Renal pelvis (tissue), 12 donors: ENCODE results near the gene WDR86. TPM values are rescaled to one million over a fixed set of nuclear protein-coding genes. Genes with fewer than 3 reads are reported as not detected.

Experiments
- DNase-seq: peaks from one replicate; pipeline ENCODE4 v3.0.0-alpha.2; 2013
- long read RNA-seq, 16 experiments: transcript quantifications; one replicate each; lab custom pipeline, GENCODE V29; 2026
- polyA plus RNA-seq, 3 donors: library from polyadenylated mRNA; unstranded; fragments of 120-200 nt; gene quantifications; one replicate each; pipeline ENCODE4 v1.2.1, GENCODE V29; 2013; ENCODE audit not compliant: insufficient read length in 3 of 3

WDR86 gene, protein sequence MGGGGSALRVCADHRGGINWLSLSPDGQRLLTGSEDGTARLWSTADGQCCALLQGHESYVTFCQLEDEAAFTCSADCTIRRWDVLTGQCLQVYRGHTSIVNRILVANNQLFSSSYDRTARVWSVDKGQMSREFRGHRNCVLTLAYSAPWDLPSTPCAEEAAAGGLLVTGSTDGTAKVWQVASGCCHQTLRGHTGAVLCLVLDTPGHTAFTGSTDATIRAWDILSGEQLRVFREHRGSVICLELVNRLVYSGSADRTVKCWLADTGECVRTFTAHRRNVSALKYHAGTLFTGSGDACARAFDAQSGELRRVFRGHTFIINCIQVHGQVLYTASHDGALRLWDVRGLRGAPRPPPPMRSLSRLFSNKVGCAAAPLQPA
- 10 to 100 TPM; 34.9 to 49.6 (median 49.5) TPM for polyA plus RNA-seq
- long read RNA-seq, donor 1, transcript WDR86-205 (2 exons, 1,057 nt): major isoform, 5 of 15 reads
- long read RNA-seq, donor 1, partial matches to known transcripts: 5 of 15 reads
- long read RNA-seq, donor 1, other reads (novel, unspliced or antisense): 0 of 15 reads
- long read RNA-seq, donor 2, transcript WDR86-205 (2 exons, 1,057 nt): major isoform, 5 of 10 reads
- long read RNA-seq, donor 2, partial matches to known transcripts: 0 of 10 reads
- long read RNA-seq, donor 2, other reads (novel, unspliced or antisense): 0 of 10 reads
- long read RNA-seq, donor 3, partial matches to known transcripts: 0 of 5 reads
- long read RNA-seq, donor 3, other reads (novel, unspliced or antisense): 0 of 5 reads
- long read RNA-seq, donor 4, transcript WDR86-201 (6 exons, 2,023 nt): major isoform, 6 of 14 reads
- long read RNA-seq, donor 4, partial matches to known transcripts: 0 of 14 reads
- long read RNA-seq, donor 4, other reads (novel, unspliced or antisense): 0 of 14 reads
- long read RNA-seq, donor 5, partial matches to known transcripts: 0 of 6 reads
- long read RNA-seq, donor 5, other reads (novel, unspliced or antisense): 0 of 6 reads
- long read RNA-seq, donor 6, partial matches to known transcripts: 0 of 6 reads
- long read RNA-seq, donor 6, other reads (novel, unspliced or antisense): 0 of 6 reads
- long read RNA-seq, donor 7, transcript WDR86-201 (6 exons, 2,023 nt): major isoform, 8 of 15 reads
- long read RNA-seq, donor 7, partial matches to known transcripts: 0 of 15 reads
- long read RNA-seq, donor 7, other reads (novel, unspliced or antisense): 0 of 15 reads
- long read RNA-seq, donor 8, partial matches to known transcripts: 30 of 32 reads
- long read RNA-seq, donor 8, other reads (novel, unspliced or antisense): 0 of 32 reads
- long read RNA-seq, donor 9, transcript WDR86-205 (2 exons, 1,057 nt): major isoform, 5 of 9 reads
- long read RNA-seq, donor 9, partial matches to known transcripts: 0 of 9 reads
- long read RNA-seq, donor 9, other reads (novel, unspliced or antisense): 0 of 9 reads
- long read RNA-seq, donor 10, transcript WDR86-205 (2 exons, 1,057 nt): major isoform, 5 of 9 reads
- long read RNA-seq, donor 10, partial matches to known transcripts: 0 of 9 reads
- long read RNA-seq, donor 10, other reads (novel, unspliced or antisense): 0 of 9 reads
- long read RNA-seq, donor 11, transcript WDR86-201 (6 exons, 2,023 nt): major isoform, 5 of 8 reads
- long read RNA-seq, donor 11, partial matches to known transcripts: 0 of 8 reads
- long read RNA-seq, donor 11, other reads (novel, unspliced or antisense): 0 of 8 reads
- long read RNA-seq, donor 12, transcript WDR86-201 (6 exons, 2,023 nt): major isoform, 11 of 13 reads
- long read RNA-seq, donor 12, partial matches to known transcripts: 0 of 13 reads
- long read RNA-seq, donor 12, other reads (novel, unspliced or antisense): 0 of 13 reads
- long read RNA-seq, donor 13, partial matches to known transcripts: 0 of 2 reads
- long read RNA-seq, donor 13, other reads (novel, unspliced or antisense): 0 of 2 reads
- long read RNA-seq, donor 14, transcript WDR86-205 (2 exons, 1,057 nt): minor isoform, 8 of 31 reads
- long read RNA-seq, donor 14, transcript WDR86-201 (6 exons, 2,023 nt): major isoform, 12 of 31 reads
- long read RNA-seq, donor 14, partial matches to known transcripts: 8 of 31 reads
- long read RNA-seq, donor 14, other reads (novel, unspliced or antisense): 0 of 31 reads
- long read RNA-seq, donor 15, transcript WDR86-205 (2 exons, 1,057 nt): major isoform, 5 of 7 reads
- long read RNA-seq, donor 15, partial matches to known transcripts: 0 of 7 reads
- long read RNA-seq, donor 15, other reads (novel, unspliced or antisense): 0 of 7 reads
- long read RNA-seq, donor 16, transcript WDR86-201 (6 exons, 2,023 nt): major isoform, 7 of 19 reads
- long read RNA-seq, donor 16, partial matches to known transcripts: 7 of 19 reads
- long read RNA-seq, donor 16, other reads (novel, unspliced or antisense): 0 of 19 reads

DNA sequence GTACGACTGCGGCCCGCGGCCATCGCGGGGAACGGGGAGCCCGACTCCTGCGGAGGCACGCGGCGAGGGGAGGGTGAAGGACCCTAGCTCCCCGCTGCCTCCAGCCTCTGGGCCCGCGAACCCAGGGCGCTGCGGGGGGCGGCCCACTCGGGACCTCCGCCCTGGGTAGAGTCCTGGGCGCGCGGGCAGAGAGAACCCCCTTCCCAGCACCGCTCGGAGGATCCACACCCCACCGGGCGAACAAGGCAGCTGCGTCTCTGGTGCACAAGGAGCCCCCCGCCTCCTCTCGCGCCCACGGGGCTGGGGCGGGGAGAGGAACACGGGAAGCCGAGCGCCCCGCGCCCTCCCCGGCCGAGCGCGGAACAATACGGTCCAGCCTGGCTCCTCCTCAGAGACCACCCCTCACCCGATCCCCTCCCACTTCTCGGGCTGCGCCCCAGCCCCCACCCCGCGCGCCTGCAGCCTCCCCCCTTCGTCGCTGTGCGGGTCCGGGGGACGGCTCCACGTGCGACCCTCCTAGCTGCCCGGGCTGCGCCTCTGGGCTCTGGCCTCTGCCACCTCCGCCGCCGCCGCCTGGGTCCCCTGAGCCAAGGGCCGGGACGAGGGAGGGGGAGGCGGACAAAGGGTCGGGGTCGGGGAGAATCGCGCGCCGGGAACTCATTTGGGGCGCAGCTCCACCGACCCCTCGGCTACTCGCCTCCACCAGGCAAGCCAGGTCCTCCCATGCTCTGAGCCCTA is at the start of gene WDR86:
TSS of gene WDR86 (minus strand) at position 372 of the 738 bp plus-strand sequence. CDS start 449 bp downstream, outside the sequence.
- peak; percentile 80 for DNase-seq

DNA sequence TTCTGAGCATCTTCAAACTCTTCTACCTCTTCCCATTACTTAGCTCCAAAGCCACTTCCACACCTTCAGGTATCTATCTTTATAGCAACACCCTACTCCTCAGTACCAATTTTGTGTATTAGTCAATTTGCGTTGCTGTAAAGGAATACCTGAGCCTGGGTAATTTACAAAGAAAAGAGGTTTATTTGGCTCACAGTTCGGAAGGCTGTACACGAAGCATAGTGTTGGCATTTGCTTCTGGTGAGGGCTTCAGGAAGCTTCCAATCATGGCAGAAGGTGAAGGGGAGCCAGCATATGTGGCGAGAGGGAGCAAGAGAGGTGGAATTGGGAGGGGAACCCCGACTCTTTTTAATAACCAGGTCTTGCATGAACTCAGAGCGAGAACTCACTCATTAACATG is 47.7 kb upstream of the WDR86 start:
- DNase-seq: no peak

DNA sequence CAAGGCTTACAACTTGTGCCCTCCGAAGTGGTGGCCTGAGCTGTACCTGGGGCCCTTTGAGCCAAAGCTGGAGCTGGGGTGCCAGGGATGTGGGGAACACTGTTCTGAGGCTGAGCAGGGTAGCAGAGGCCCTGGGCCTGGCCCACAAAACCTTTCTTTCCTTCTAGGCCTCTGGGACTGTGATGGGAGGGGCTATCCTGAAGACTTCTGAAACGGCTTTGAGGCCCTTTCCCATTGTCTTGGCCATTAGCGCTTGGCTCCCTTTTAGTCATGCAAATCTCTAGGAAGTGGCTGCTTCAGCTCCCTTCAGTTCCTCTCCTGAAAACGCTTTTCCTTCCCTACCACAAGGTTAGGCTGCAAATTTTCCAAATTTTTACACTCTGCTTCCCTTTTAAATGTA is 46.9 kb upstream of the WDR86 start:
- no peak for DNase-seq

DNA sequence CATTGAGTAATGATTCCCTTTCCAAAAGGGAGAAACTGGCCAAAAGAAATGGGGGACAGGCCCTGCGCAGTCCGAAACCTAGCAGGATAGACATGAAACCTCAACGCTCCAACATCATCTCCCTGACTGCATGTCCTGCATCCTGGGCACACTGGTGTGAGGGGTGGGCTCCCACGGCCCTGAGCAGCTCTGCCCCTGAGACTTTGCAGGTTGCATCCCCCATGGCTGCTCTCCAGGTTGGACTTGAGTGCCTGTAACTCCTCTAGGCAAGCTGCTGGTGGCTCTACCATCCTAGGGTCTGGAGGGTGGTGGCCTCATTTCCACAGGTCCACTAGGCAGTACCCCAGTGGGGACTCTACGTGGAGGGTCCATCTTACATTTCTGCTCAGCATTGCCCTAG is 46.4 kb upstream of the WDR86 start:
- no peak for DNase-seq

DNA sequence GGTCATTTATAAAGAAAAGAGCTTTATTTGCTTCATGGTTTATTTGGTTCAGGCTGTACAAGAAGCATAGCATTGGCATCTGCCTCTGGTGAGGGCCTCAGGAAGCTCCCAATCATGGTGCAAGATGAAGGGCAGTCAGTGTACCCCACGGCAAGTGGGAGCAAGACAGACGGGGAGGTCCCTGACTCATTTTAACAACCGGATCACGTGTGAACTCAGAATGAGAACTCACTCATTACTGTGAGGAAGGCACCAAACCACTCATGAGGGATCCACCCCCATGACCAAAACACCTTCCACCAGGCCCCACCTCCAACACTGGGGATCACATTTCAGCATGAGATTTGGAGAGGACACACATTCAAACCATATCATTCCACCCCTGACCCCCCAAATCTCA is 45.9 kb upstream of the WDR86 start:
- no peak for DNase-seq

DNA sequence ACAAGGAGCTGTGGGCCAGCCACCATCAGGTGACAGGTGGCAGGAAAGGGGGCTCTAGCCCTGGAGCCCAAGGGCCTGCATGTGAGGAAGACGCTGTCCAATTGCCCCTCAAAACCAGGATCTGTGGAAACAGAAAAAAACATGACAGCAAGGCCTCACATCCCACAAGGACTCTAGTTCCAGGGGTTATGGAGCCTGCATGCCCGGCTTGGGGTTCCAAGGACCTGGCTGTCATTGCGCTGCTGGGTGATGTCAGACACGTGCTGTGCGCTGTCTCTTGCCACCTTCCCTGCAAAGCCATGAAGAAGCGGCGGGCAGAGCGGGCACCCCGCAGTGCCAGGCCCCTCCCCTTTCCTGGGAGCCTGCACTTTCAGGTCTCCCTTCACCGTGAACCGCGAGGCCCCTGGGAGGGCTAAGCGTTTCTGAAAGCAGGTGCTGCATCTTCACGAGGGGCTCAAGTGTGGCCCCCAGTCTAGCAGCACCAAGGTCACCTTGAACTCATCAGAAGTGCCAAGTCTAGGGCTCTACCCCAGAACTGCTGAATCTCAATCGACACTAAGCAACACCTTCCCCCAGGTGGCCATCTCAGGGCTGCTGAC is 45.2 kb upstream of the WDR86 start:
- DNase-seq: no peak

DNA sequence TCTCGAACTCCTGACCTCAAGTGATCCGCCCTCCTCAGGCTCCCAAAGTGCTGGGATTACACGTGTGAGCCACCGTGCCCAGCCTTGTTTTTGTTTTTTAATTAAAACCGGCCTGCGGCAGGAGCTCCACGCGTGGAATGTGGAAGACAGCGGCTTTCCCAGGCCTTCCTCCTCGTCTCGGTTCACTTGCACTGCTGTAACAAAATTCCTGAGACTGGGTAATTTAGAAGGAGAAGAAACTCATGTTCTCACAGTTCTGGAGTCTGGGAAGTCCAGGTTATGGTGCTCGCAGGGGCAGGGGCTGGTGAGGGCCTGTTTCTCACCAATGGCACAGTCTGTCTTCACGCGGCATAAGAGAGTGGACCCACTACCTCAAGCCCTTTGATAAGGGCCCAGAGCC is 44.5 kb upstream of the WDR86 start:
- DNase-seq: no peak

DNA sequence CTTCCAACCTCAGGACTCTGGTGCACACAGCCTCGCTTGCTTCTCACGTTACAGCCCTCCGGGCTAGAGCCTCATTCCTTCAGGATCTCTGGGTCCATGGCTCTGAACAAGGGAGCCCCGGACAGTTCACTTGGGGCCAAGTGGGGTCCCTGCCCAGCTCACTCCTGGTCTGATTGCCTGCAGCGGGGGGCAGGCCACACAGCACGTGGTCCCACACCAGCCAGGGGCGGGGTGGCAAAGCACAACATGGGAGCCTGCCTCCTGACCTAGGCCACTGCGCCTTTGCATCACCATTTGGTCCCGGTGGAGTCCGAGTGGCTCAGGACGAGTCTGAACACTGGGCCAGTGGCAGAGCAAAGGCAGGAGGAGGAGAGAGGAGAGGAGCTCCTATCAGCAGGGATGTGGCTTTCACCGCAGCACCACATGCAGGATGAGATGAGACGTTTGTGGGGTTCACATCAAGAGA is 43.5 kb upstream of the WDR86 start:
- DNase-seq: no peak

DNA sequence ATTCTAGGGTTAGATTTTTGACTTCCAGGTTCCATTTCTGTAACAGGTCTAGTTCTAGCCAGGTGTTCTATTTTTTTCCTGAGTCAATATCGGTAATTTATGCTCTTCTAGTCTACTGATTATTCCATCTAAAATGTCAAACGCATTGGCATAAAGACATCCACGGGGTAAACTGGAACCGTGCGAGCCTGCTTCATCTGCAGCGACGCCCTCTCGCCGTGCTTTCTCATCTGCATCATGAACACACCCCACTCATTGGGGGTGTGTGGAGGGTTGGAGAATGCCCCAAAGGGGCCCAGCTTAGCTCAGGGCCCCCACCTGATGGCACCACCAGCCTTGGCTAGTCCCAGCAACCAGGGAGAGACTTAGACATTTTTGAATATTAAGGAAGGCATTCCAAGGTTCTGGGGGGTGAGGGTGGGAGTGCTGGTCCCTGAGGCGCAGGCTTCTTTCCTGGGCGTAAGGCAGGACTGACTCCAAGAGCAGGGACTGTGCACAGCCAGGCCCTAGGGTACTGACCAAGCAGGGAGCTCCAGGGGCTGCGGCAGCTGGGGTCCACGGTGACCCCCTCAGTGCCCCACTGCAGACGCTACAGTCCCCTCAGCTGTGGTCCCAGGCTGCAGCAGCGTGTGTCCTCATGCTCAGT is 43.0 kb upstream of the WDR86 start:
- no peak for DNase-seq

DNA sequence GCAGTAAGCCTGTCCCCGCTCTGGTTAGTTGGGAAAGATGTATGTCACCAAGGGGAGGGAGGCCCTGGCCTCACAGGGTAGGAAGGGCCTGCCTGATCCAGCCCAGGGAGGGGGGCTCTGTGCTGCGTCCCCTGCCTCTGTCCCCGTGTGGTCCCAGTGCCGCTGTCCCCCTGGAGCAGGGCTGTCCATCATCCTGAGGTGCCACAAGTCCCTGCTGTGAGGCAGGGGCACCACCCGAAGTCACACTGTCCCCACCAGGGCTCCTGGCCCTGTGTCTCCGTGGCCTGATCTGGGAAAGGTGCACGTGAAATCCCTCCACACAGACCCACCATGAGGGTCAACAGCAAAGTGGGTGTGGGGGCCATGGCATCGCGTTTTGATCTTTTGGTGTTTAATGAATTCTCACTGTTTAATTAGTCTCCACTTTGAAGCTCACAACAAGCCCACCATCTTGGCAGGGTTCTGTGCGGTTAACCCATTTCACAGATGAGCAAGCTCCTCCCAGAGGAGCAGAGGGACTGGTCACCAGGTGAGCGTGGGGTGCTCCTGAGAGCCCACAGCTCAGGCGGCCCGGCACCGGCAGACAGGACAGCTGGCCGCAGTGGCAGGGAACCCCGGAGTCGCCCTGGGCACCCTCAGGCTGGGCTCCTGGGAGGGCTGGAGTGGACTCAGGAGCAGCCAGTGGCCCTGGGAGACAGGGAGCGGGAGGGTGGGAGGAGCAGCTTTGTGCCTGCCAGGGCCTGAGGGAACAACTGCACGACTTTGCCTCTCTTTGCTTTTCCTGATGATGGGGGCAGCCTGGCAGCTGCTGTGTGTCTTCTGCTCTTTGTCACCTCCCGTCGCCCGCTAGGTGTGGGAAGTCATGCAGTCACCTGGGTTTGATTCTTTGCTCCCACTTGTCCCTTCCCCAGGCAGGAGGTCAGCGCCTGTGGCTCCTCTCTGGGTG is 42.1 kb upstream of the WDR86 start:
- DNase-seq: no peak

DNA sequence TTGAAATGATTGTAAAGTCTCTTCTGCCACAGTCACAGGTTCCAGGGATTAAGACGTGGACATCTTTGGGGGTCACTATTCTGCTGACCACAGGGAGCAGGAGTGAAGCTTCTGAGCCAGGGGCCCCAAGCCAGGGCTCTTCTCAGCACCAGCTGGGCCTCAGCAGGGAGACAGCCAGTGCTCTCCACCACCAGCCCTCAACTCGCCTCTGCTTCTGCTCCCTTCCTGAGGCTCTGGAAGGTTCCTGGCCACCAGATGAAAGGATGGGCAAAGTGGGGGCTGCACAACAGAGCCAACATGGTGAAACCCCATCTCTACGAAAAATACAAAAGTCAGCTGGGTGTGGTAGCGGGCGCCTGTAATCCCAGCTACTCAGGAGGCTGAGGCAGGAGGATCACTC is 41.3 kb upstream of the WDR86 start:
- DNase-seq: no peak

DNA sequence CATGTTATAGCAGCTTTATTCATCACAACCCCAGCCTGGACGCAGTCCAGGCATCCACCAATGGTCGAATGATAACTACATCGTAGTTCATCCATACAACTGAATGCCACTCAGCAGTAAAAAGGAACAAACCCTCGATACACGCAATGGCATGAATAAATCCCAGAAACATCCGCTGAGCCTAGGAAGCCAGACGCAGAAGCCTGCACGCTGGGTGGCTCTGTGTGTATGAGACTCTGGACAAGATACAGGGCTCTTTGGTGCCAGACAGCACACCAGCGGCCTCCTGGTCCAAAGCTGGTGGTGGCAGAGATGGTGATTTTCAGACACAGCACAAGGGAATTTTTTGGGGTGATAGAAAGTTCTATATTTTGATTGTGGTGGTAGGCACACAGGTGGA is 40.2 kb upstream of the WDR86 start:
- no peak for DNase-seq

DNA sequence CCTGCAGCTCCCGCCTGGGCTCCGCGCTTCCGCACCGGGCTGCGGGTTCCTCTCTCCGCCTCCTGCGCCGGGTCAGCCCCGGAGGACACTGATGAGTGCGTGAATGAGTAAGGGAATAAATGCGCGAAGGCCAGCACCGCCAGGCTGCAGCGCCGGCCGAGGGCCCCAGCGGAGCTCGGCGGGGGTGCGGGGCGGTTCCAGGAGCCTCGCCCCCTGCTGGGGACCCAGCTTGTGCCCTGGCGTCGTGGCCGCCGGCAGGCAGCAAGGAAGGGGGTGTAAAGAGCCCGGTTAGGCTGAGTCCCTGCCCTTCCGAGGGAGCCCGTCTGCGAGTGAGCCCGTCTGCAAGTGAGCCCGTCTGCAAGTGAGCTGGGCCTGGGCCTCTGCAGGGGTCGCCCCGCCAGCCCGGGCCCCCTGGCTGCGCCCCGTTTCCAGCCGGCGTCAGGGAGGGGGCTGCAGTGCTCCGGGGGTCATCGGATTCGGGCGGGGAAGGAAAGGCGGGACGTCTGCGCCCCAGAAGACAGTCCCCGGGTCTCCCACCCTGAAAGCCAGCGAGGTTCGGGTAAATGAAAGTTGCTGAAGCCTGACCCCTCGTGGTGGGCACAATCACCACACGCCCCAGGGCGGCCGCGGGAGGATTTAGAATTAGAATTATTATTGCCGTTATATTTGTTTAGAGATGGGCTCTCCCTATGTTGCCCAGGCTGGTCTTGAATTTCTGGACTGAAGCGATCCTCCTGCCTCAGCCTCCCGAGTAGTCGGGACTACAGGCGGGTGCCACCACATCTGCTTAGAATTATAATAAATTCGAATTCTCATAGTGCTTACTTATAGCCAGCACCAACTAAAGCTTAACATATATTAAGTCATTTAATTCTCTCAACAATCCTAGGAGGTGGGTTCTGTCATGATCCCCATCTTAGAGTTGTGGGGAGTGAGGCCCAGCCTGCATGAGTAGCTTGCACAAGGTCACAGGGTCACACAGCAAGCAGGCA is 38.7 kb upstream of the WDR86 start:
- no peak for DNase-seq

DNA sequence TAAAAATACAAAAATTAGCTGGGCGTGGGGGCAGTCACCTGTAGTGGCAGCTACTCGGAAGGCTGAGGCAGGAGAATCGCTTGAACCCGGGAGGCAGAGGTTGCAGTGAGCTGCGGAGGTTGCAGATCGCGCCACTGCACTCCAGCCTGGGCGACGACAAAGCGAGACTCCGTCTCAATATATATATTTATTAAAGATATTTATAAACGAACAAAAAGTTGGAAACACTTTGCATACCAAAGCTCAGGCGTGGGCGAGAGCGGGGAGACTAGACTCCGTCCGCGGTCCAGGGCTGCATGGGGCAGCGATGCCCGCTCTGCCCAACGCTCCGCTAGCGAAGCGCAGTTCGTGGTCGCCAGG is 38.0 kb upstream of the WDR86 start:
- DNase-seq: no peak

DNA sequence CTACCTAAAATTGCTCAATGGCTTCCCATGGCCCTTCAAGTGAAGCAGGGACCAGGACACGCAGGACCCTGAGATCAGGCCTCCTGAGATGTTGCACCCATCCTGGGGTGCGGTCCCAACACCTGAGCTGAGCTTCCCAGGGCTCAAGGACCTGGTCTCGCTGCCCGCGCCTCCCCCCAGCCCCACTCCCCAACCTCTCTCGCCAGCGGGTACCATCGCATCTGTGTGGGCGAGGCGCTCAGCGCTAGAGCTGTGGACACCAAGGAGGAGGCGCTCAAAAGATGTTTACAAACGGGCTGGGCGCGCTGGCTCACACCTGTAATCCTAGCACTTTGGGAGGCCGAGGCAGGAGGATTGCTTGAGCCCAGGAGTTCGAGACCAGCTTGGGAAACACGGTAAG is 37.5 kb upstream of the WDR86 start:
- DNase-seq: no peak
